GM08714 (cell line): ENCODE results near the gene CATSPERE.
"Not testable (repeated sequence)": the region's sequence is repeated elsewhere in the genome, so short reads cannot be mapped to it uniquely, and the experiment has no call there.

Experiments used
- H3K4me3 ChIP-seq: fragments of 200-500 bp; sonication (Bioruptor generic); 2 replicates; pipeline ENCODE4 v1.5.1; 2014; ENCODE audit warnings: mild to moderate bottlenecking, low read length, inconsistent platforms
- ZNF274 ChIP-seq: IDR thresholded peaks from 2 replicates; pipeline ENCODE4 v1.6.1; 2012; ENCODE audit warnings: mild to moderate bottlenecking, low read depth, low read length

Gene CATSPERE

GRCh38 chr1:244667797-244668196 is 206.7 kb downstream of the CATSPERE start:
- no peak overlapping the region for H3K4me3 ChIP-seq
- no peak for TF ChIP-seq ZNF274

- no peak overlapping the region for H3K4me3 ChIP-seq
- no peak for TF ChIP-seq ZNF274
Measured at GRCh38 chr1:244672946-244673682, 212.0 kb downstream of the CATSPERE start.

- TF ChIP-seq ZNF274: no peak
- no peak overlapping the region for H3K4me3 ChIP-seq
Measured at GRCh38 chr1:244674446-244674845, 213.4 kb downstream of the CATSPERE start.

- no peak for TF ChIP-seq ZNF274
- no peak overlapping the region for H3K4me3 ChIP-seq
Measured at GRCh38 chr1:244675167-244675566, 214.1 kb downstream of the CATSPERE start.

GRCh38 chr1:244678697-244679096 is 217.6 kb downstream of the CATSPERE start:
- TF ChIP-seq ZNF274: no peak
- no peak overlapping the region for H3K4me3 ChIP-seq

GRCh38 chr1:244680667-244681066 is 219.6 kb downstream of the CATSPERE start:
- TF ChIP-seq ZNF274: no peak
- H3K4me3 ChIP-seq: no peak overlapping the region

GRCh38 chr1:244682087-244682486 is 221.0 kb downstream of the CATSPERE start:
- H3K4me3 ChIP-seq: not testable (repeated sequence)
